ENCODE data around the gene RNH1. TPM values are rescaled to one million over a fixed set of nuclear protein-coding genes. Genes with fewer than 3 reads are reported as not detected.

Gene RNH1
- total and polyA plus RNA-seq, 10 of the 15 experiments (the other 5 are each of a cell fraction or from before 2014, with no cell fraction given) = 2.3 to 162 (median 72.1) TPM

DNA sequence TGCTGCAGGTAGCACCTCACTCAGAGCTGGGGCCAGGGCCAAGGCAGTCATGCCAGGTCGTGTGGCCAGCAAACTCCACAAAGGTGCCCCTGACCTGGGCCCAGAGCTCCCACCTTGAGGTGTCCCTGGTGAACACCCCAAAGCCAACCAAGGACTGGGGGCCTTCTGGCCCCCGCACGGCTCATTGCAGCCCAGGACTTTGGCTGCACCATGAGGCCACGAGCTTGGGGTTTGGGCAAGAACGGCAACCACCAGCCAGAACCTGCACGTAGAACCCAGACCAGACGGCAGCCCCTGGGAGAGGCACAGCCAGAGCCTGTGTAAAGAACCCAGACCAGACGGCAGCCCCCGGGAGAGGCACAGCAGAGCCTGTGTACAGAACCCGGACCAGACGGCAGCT is 38.1 kb upstream of the RNH1 start (continued):
- TF ChIP-seq CHD2 (IDR thresholded peaks at IDR 0.05; ENCODE audit: borderline replicate concordance, low read depth, low read length) (no peak), SUZ12 (IDR thresholded peaks at IDR 0.05; ENCODE audit: unreplicated experiment) (no peak), BCL11A (IDR thresholded peaks at IDR 0.05; ENCODE audit: low read depth, low read length) (no peak), TCF7 (IDR thresholded peaks at IDR 0.05; ENCODE audit: borderline replicate concordance) (no peak), NR2C1 (IDR thresholded peaks at IDR 0.05) (no peak)
- TF ChIP-seq, protein P1, sequence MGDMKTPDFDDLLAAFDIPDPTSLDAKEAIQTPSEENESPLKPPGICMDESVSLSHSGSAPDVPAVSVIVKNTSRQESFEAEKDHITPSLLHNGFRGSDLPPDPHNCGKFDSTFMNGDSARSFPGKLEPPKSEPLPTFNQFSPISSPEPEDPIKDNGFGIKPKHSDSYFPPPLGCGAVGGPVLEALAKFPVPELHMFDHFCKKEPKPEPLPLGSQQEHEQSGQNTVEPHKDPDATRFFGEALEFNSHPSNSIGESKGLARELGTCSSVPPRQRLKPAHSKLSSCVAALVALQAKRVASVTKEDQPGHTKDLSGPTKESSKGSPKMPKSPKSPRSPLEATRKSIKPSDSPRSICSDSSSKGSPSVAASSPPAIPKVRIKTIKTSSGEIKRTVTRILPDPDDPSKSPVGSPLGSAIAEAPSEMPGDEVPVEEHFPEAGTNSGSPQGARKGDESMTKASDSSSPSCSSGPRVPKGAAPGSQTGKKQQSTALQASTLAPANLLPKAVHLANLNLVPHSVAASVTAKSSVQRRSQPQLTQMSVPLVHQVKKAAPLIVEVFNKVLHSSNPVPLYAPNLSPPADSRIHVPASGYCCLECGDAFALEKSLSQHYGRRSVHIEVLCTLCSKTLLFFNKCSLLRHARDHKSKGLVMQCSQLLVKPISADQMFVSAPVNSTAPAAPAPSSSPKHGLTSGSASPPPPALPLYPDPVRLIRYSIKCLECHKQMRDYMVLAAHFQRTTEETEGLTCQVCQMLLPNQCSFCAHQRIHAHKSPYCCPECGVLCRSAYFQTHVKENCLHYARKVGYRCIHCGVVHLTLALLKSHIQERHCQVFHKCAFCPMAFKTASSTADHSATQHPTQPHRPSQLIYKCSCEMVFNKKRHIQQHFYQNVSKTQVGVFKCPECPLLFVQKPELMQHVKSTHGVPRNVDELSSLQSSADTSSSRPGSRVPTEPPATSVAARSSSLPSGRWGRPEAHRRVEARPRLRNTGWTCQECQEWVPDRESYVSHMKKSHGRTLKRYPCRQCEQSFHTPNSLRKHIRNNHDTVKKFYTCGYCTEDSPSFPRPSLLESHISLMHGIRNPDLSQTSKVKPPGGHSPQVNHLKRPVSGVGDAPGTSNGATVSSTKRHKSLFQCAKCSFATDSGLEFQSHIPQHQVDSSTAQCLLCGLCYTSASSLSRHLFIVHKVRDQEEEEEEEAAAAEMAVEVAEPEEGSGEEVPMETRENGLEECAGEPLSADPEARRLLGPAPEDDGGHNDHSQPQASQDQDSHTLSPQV (IDR thresholded peaks at IDR 0.05) = no peak

DNA sequence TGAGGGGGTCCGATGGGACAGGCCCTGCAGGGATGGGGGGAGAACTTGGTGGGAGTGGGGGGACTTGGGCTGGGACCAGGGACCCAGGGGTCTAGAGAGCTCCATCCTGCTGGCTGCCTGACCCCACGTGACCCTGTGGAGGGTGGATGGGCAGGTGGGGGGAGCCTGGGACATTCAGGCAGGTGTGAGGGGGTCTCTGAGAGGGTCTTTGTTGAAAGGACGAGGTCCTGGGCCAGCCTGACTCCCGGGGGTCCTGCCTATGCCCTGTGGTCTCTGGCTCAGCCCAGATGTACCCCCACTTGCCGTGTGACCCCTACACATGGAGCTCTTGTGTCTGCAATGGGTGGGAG is 37.8 kb upstream of the RNH1 start:
- intact Hi-C loops (cut with micrococcal nuclease; ENCODE audit: unreplicated experiment) (no loop called here), in situ Hi-C loops (cut with MboI) (no loop called here)
- H2AFZ ChIP-seq (ENCODE audit: control insufficient read depth, low read depth, low read length) = no peak overlapping the region
- WGBS (ENCODE audit: insufficient coverage, insufficient replicate concordance, low lambda C conversion rate, missing lambda C conversion rate) = 39% methylated on average over 5 of the region's 5 CpGs
- no peaks in the 10 kb centered on the region for H3K36me3 ChIP-seq (ENCODE audit: control insufficient read depth in 2 of 2, insufficient read depth in 2 of 2, low read length in 1 of 2)
- H3K79me2 ChIP-seq (ENCODE audit: control insufficient read depth, insufficient read depth, low read length) = no peaks in the 10 kb centered on the region
- ChIA-PET RAD21 (ENCODE audit: unreplicated experiment) (no interaction called here), SMC1A (ENCODE audit: uncharacterized antibody, unreplicated experiment) (no interaction called here), POLR2A (interaction anchor here (0.9 kb wide), 1 partner anchor 8 kb away, joined by 3 read pairs; no protein-coding TSS in a partner anchor), CTCF (no interaction called here)
- BruUV-seq (replicated peaks) = no TSS peak
- no peaks in the 10 kb centered on the region for H3K4me1 ChIP-seq (ENCODE audit: control insufficient read depth, insufficient read depth, low read length)
- ATAC-seq (no peak), DNase-seq (ENCODE audit: low read depth, low spot score) (no peak), FAIRE-seq (no peak)
- no peak overlapping the region for H3K4me2 ChIP-seq (ENCODE audit: control insufficient read depth, insufficient read depth)
- H3K9ac ChIP-seq (ENCODE audit: control insufficient read depth, insufficient read depth, low read length) = no peak overlapping the region
- no peaks in the 10 kb centered on the region for H3K9me3 ChIP-seq (replicated peaks; ENCODE audit: control insufficient read depth, insufficient read depth, low read length)
- H3K27ac ChIP-seq (ENCODE audit: control insufficient read depth, insufficient read depth) = no peak overlapping the region
- H3K27me3 ChIP-seq (replicated peaks in 1 of 2; ENCODE audit: control insufficient read depth in 2 of 2, insufficient read depth in 2 of 2, low read length in 1 of 2) = no peaks in the 10 kb centered on the region
- no peak overlapping the region for H3K4me3 ChIP-seq
- H4K20me1 ChIP-seq (ENCODE audit: control insufficient read depth, insufficient read depth) = no peaks in the 10 kb centered on the region
- TF ChIP-seq PKNOX1 (IDR thresholded peaks at IDR 0.05) = no peak
- no peak for TF ChIP-seq CBX3 (IDR thresholded peaks at IDR 0.05; ENCODE audit: borderline replicate concordance, low read depth)
- no peak for TF ChIP-seq SUZ12 (IDR thresholded peaks at IDR 0.05; ENCODE audit: unreplicated experiment)
- no peak for TF ChIP-seq ZNF384 (IDR thresholded peaks at IDR 0.05; ENCODE audit: borderline replicate concordance, low read depth, low read length)
- TF ChIP-seq POLR2AphosphoS2 (IDR thresholded peaks at IDR 0.05; ENCODE audit: low read depth, low read length) = no peak
- TF ChIP-seq RELB (IDR thresholded peaks at IDR 0.05; ENCODE audit: low read depth) = no peak
- no peak for TF ChIP-seq LARP7 (IDR thresholded peaks at IDR 0.05)
- TF ChIP-seq RBBP5 (conservative IDR thresholded peaks at IDR 0.05) = no peak
- no peak for TF ChIP-seq RELA (IDR thresholded peaks at IDR 0.05; ENCODE audit: borderline replicate concordance, partially characterized antibody)
- TF ChIP-seq IKZF1 (conservative IDR thresholded peaks at IDR 0.05) = no peak
- no peak for TF ChIP-seq POLR2AphosphoS5 (IDR thresholded peaks at IDR 0.05; ENCODE audit: low read length)
- no peak for TF ChIP-seq KDM1A (IDR thresholded peaks at IDR 0.05; ENCODE audit: borderline replicate concordance)
- TF ChIP-seq ETV6 (conservative IDR thresholded peaks at IDR 0.05 in 1 of 2, IDR thresholded peaks at IDR 0.05 in 1 of 2; ENCODE audit: borderline replicate concordance in 1 of 2, low read depth in 1 of 2) = no peak
